OCI-LY7 (cell line): ENCODE data around the gene PLEKHH2.

ENCODE experiments used
- CTCF ChIP-seq: fragments of 200-600 bp; sonication (generic); conservative IDR thresholded peaks from 2 replicates; pipeline ENCODE4 v1.5.1; 2014; ENCODE audit warnings: mild to moderate bottlenecking, antibody characterized with exemption, low read length, moderate library complexity, mixed read lengths
- EZH2phosphoT487 ChIP-seq: fragments of 200-600 bp; sonication (generic); IDR thresholded peaks from 2 replicates; pipeline ENCODE4 v1.6.1; 2018; ENCODE audit warnings: low read depth, borderline replicate concordance, mild to moderate bottlenecking, mixed run types, antibody characterized with exemption, low read length, moderate library complexity, mixed read lengths

- TF ChIP-seq CTCF (no peak), EZH2phosphoT487 (no peak)
Observed at GRCh38 chr2:43812947-43813346, 175.9 kb downstream of the PLEKHH2 start.
